NCI-H82 (cell line): ENCODE data around the gene SF1.

Experiments used
- DNase-seq: peaks from one replicate; lab custom pipeline; 2025; lab: John Stamatoyannopoulos, UW

SF1 gene

DNA sequence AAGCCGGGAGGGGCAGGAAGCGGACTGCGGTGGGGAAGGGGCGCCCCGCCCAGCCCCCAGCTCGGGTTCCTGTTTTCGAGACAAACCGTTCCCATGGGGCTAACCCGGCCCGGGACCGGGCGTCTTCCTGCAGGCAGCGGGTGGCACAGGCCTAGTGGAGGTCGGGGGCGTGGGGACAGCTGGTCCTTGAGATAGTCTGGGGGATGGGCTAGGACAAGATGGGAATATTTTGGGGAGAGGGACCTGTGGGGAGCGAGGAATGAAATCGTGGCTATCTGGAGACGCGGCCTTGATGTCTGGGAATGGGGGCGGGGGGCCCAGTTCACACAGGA lies 33.2 kb downstream of the SF1 start:
- DNase-seq, result no peak

DNA sequence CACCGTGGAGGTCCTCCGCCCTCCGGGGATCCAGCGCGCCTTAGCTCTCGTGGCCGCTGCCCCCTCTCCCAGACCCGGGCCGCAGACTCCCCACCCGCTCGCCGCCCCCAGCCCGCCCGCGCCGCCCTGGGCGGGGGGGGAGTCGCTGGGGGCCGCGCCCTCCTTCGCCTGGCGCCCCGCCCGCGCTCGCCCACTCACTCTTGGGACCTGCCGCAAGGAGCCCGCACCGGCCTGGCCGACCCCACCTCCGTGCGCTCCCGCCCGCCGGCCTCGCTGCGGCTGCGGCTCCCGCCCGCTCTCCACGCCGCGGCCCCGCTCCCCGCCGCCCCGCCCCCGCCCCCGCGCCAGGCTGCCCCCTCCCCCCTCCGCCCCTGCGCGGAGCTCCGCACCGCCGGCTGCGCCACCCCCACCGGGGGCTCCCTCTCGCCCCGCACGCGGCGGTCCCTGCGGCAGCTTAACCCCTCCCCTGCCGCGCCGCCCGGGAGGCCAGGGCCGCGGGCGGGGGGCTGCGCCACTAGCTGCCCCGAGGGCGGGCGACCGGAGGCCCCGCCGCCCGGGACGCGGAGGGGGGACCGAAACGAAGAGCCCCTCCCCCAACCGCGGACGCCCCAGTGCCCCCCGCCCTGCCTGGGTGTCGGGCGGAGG lies 33.7 kb downstream of the SF1 start:
- DNase-seq, result no peak

DNA sequence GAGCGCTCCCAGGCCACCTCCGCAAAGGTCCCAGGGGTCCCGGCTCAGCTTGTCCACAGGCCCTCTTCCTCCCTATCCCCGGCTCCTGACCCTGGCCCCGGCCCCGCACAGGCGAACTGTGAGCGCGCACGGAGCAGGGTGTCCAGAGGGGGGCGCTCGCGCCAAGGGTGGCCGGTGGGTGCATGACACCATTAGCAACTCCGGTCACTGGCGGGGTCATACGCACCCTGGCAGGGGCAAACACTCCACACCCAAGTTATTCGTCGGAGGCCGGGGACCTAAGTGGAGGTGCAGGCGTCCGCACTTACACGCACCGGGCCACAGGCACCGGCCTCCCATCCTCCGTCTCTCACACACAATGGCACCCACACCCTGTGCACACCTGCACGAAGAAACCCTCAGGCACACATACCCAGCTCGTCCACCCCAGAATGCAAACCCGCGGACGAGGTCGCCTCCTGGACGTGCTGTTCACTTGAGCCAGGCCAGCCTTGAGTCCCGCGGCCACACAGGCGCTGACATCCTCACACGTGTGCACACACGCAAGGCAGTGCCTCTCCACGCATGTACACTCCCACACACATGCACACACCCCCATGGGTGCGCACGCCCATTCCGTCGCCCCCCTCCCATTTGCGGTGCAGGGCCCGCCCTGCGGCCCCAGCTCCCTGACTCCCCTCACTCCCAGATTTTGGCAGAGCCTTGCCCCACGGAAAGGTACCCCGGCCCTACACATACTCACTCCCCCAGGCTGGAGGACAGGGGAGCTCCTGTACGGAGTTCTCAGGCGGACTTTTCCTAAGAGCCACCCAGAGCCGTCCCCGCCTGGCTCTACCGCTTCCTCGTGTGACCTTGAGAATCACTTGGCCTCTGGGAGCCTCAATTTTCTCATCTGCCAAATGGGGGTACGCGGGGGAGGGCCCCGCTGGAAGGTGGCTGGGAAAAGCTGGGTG lies 34.5 kb downstream of the SF1 start, which contains the start of gene RASGRP2:
TSS of gene RASGRP2 (minus strand) at position 552 of the 953 bp plus-strand sequence. CDS start 1,276 bp downstream, outside the sequence.
- peak; percentile 51 for DNase-seq

DNA sequence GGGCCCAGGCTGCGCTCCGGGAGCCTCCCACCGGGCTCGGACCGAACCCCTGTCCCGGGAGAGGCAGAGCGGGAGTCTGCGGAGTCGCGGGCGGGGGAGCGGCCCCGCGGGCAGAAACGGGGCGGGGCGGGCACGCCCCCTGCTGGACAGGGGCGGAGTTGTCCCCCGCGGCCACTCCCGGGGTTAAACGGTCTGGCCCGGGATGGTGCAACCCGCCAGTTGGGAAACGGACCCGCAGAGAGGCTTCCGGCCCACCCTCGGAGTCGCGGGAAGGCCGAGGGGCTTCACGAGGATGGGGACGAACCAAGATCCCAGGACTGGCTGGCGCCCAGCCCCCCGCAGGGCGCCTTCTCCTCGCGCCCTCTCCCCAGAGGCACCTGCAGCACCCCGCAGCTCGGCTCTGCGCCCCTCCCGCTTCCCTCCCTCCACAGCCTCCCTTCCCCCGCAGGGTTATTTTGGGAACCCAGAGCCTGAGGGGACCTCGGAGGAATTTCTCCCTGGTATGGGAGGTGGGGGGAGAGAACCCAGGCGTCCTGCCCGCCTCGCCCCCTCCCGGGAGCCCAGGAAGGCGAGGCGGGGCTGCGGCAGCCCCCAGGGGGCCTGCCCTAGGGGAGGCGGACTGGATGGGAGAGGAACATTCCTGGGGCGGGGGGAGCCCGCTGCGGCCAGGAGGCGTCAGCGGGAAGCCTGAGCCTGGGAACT lies 35.3 kb downstream of the SF1 start:
- peak; percentile 47 for DNase-seq

DNA sequence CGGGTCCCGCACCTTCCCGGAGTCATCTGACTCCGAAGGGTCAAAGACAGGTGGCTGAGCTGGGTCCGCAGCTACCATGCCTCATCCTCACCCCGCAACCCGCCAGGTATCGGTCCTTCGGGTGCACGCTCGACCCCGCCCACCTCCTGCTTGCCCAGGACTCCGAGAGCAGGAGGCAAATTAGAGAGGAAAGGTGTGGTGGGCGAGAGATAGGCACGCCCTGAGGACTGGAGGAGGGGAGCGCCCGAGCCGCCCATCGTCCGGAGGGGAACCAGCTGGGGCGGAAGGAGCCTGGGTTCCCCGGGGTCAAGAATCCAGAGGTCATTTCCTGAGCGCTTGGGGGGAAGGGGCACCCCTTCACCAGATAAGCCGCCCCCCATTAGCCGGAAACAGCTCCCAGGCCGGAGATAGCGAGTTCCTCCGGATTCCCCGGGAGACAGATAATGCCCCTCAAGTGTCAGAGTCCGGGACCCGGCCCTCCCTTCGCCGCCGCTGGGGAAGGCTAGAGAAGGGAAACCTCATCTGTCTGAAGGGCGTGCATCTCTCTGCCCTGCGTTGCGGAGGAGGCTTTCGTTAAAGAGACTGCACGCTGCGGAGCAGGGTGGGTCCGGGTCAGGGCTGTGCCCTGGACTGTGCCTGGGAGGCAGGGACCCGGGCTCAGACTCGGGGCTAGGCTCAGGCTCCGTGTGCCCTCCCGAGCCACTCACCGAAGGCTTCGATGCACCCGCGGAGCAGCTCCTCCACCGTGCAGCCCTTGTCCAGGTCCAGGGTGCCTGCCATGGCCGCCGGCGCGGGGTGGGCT lies 36.1 kb downstream of the SF1 start:
- DNase-seq, result peak; percentile 35

DNA sequence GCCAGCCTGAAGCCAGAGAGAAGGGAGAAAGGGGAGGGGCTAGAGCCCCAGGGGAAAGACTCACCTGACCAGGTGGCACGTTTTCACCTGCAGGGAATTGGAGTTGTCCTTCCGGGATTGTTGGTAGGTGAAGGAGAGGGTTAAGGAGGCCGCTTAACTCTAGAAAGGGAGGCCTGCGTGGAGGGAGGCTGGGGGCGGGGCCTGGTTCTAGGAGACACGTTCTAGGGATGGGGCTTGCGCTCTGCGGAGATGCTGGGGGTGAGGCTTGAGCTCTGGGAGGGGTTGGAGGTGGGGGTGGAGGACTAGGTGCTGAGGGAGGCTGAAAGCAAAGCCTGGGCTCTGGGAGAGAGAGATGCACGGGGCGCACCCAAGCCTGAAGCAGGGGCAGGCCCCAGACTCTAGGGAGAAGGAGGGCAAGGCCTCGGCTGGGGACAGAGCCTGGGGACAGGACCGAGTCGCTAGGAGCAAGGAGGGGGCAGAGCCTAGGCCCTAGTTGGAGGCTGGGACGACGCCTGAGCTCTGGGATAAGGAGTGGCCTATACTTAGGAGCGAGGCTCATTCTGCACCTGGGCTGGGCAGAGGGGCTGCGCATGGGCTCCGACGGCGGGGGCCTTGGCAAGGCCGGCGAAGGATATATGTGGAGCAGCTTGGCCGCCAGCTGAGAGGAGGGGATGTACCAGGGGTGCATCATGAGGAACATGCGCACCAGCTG lies 36.8 kb downstream of the SF1 start:
- DNase-seq, result no peak

DNA sequence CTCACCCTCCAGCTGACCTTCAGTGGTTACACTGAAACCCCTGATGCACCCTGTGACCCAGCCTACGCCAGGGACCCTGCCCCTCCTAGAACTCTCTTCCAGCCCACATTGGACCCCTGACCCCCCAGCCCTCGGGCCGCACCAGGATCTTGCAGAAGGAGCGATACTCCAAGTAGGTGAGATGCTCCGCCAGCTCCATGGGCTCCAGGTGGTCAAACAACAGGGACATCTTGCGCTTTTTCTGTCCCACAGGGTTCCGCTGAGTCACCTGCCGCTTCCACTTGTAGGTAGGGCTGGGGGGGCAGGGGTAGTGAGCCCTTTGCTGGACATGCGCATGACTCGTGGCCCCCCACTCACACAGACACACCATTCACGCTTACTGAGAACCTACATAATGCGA lies 38.5 kb downstream of the SF1 start:
- DNase-seq, result no peak

DNA sequence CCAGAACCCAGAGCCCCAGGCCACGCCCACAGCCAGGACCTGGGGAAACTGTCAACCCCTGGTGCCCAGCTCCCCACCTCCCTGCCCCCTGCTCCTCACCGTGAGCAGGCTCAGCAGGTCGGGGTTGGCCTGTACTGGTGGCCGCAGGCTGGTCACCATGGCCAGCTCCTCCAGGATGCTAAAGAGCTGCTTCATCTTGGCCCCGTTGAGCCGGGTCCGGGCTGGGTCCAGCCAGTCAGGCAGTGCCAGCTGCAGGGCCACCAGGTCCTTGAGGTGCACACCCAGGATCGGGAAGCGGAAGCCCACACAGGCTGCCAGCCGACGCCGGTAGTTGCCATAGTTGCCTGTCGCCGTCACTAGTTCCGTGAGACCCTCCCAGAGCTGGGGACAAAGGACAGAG lies 41.7 kb downstream of the SF1 start:
- no peak for DNase-seq

DNA sequence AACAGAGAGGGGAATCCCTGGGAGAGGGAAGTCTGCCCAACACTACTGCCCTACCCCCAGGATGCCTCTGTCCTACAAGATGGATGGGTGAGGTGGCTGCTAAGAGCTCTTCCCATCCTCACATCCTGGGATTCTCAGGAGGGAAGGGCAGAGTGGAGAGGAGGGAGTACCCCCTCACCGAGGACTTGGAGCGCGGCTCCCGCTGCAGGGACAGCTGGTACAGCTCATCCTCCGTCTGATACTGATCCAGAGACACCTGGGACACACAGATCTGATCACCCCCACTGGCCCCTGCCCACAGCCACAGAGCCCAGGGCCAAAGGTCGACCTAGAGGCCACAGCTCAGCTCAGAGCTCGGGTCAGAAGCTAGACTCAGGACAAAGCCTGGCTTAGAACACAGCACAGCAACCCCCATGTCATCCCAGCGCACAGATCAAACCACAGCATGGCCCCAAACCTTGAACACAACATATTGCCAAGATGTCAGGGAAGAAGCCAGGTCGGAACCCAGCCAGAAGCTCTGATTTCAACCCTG lies 42.5 kb downstream of the SF1 start:
- no peak for DNase-seq

DNA sequence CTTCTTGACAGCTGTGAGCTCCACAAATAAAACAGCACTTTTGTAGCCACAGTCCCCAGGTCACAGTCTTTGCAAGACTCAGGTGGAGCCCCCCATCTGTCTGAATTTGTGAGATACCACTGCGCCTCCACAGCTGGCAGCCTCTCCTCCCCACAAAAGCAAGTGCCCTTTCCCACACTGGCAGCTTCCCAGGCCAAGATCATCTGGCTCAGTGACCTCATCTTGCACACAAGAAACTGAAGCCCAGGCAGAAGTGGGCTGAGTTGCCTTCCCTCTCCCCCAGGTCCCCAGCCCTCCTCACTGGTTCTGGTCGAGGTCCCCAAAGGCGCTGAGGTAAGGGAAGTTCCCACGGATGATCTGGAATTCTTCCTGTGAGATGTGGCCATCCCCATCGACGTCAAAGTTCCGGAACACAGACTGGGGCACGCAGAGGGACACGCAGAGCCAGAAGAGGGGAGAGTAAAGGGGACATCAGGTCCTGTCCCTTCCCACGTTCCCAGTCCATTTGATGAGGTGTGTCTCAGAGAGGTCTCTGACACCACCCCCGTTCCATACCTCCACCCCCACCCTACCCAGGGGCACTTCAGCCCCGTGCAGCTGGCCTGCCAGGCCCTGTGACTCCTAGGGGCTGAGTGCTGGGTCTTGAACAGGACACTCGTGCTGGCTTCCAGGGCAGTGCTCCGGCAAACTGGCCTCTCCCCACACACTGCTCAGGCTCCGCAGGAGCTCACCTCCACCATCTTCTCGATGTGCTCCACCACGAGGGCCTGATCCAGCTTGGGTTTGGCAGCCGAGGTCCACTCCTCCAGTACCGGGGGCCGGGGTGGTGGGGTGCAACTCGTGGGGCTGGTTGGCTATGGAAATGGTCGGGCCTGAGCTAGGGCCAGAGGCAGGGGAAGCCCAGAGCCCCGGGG lies 43.3 kb downstream of the SF1 start:
- no peak for DNase-seq

DNA sequence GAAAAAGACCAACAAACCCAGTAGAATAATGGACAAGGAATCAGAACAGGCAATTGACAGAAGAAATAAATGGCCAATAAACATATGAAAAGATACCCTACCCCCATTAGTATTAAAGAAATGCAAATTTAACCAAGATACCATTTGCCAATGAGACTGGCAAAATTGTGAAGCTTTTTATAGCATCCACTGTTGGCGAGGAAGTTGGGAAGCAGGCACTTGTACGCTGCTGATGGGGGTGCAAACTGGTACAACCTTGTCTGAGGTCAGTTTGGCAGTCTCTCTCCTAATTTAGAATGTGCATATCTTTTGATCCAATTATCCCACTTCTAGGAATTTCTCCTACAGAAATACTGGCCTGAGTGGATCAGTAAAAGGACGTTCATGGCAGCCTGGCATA lies 46.7 kb downstream of the SF1 start:
- no peak for DNase-seq

DNA sequence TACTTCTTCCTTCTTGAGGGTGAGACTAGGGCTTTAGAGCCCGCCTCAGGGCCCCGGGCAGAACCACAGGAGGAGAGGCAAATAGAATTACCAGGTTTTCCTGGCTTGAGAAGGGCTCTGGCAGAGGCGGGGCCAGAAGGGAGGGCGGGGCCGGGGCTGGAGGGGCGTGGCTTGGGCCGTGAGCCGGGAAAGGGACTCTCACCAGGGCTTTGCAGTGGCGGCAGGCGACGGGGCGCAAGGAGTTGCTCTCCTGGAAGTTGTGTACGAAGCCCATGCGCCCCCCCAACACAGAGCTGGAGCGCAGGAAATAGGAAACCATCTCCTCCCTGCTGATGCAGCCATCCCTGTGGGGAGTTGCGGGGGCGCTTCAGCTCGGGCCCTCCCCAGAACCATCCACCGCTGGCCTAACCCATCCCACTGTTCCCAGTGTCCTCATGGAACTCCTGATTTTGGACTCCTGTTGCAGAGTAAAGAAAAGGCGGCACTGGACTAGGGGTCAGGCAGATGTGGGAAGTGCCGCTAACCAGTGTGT lies 48.4 kb downstream of the SF1 start:
- DNase-seq, result peak; percentile 80

DNA sequence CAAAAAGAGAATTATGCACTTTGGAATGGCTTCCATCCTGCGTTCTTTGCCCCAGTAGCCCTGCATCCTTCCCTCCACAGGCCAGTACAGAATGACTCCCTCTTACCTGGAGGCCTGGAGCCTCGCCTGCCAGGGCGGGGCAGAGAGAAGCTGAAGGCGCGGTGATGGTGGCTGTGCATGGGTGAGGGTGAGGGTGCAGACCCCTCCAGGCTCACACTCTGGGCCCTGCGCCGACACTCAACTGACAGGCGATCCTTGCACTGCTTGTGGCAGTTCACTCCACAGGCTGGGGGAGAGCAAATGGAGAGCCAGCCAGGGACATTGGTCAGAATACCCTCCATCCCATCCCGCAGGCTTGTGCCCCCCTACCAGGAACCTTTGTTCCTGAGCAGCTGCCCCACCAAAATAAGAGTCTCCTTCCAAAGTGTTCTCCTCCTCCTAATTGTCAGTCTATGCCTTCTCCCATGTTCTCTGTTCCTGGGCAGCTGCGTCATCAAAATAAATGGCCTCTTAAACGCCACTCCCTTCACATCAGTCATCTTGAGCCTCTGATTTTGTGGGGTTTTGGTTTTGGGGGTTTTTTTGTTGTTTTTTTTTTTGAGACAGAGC lies 49.5 kb downstream of the SF1 start:
- DNase-seq, result no peak

DNA sequence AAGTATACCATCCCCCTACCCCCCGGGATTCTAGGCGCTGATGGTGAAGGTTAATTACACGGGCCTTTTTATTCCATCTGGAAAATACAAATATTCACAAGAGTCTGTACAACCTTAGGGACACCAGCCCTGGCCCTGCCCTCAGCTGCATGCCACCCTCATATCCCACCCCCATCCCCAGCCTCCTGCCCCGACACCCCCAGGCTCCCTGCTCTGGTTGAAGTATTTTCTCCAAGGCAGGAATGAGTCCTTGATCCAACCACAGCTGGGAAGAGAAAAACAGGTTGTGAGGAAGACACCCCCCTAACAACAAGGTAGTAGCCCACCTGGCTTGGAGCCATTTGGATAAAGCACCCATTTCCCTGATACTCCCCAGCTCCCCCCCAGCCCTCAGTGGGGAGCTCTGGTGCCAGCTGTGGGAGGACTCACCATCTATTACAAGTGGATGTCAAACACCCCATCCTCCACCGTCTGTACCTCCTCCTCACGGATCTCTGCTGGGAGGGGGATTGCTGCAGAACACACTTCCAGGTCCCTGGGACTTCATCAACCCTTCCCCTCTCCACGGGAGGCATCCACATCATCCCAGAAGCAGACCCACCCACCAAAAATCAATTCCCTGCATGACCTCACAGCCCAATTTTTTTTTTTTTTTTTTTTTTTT lies 51.3 kb downstream of the SF1 start:
- no peak for DNase-seq

DNA sequence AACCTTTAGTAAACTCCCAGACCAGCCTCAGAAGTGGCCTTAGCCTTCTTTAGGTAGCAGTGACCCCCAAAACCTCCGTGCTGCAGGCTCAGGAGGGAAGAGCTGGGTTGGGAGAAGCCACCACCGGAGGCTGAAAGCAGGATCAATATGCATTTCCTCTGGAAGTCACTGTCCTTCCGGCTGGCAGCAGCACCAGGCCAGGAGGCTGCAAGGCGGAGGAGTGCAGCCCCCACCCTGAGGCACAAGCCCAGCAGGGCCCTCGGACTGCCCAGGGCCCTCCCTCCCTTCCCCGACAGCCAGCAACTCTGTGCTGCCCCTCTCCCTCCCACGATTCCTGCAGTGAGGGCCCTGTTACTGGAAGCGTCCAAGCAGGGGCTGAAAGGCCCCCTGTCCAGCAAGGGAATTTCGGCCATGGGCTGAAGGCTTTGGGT lies 52.1 kb downstream of the SF1 start:
- no peak for DNase-seq

DNA sequence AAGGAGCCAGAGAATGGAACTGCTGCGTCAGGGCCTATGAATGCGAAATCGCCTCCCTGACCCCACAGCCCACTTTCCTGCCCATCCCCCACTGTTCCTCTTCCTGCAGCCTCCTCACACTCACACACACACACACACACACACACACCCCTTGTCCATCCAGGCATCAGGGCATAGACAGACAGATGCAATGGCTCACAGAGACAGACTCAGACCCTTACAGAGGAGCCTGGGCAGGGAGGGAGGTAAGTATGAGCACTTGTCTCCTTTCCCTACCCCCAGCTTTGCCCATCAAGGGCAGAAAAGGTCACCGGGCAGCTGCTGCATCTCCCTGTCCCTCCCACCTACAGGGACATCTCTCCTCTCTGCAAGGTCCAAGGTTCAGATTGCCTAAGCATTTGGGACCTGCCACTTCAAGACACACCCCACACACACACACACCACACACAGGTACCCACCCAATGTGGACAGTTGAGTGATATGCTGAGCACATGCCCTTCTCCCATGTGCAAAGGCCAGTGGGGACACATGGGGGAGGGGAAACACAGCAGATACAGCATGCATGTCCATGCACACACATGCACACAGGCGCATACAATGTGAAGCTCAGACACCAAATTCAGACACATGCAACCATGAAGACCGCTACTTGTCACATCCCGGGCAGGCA lies 53.3 kb downstream of the SF1 start:
- no peak for DNase-seq

DNA sequence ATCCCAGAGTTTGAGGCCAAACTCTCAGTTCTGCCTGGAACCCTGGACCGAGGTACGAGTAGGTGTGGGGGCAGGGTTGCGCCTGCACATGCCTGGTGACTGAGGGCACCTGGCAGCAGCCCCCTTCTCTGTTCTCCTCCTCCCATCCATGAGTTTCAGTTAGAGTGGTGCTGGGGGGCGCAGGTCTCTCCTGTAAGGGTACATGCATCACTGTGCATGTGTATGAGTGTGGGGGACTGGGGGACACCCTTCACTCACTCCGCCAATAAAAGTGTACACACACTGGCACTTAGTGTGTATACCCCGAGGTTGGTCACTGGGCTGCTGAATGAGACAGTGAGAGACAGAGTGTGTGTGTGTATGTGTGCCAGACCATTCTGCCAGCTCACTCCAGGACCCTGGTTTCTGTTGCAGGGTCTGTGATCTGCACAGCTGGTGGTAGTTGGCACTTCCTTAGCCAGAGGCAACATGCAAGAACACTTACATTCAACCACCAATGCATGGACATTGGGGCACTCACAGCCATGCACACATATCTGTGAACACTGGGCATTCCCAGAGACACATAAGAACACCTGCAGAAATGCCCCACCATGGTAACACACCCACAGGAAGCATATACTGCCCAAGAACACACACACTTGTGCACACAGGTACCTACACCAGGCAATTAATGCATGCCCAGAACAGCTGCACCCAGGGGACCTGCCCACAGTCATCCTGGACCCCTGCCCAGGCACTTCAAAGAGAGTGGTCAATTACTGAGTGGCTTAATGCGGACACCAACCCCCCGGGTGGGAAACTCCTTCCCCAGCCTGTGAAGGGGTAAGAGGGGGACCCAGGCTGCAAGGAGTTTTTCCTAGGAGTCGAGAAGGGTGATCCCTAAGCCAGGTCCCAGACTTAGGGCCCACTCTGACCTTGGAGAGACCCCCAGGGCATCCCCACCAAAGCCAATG lies 54.2 kb downstream of the SF1 start:
- DNase-seq, result no peak
